BE2C (cell line): Measurements from ENCODE around the gene ENOPH1.

Source experiments
- DNase-seq: peaks from one replicate; pipeline ENCODE4 v3.0.0-alpha.2; 2020
- H3K27me3 ChIP-seq: fragments of 250-450 bp; sonication (Bioruptor Pico); 2 replicates; pipeline ENCODE4 v1.5.1; 2020; ENCODE audit warnings: mild to moderate bottlenecking
- H3K36me3 ChIP-seq: fragments of 250-450 bp; sonication (Bioruptor Pico); 2 replicates; pipeline ENCODE4 v1.5.1; 2020; ENCODE audit warnings: mild to moderate bottlenecking
- H3K4me1 ChIP-seq: fragments of 250-450 bp; sonication (Bioruptor Pico); 2 replicates; pipeline ENCODE4 v1.5.1; 2020
- H3K4me3 ChIP-seq: 2 replicates; pipeline ENCODE4 v1.5.1; 2011; ENCODE audit warnings: low read depth, low read length
- H3K9me3 ChIP-seq: fragments of 250-450 bp; sonication (Bioruptor Pico); 2 replicates; pipeline ENCODE4 v1.5.1; 2020
- CTCF ChIP-seq: IDR thresholded peaks from 2 replicates; pipeline ENCODE4 v1.5.1; 2012; ENCODE audit warnings: mild to moderate bottlenecking, low read depth, low read length

The ENOPH1 gene

GRCh38 chr4:82436780-82437179, 6.4 kb downstream of the ENOPH1 start:
- TF ChIP-seq CTCF, result no peak
- Histone ChIP-seq H3K4me1 (peaks cover 8% of the 10 kb centered on the region; the same call in 1 of the 2 replicates), H3K36me3 (peaks cover 44% of the 10 kb centered on the region), H3K4me3 (no peak overlapping the region), H3K27me3 (no peaks in the 10 kb centered on the region), H3K9me3 (no peaks in the 10 kb centered on the region)
- no peak for DNase-seq

- Histone ChIP-seq H3K4me1 (peaks cover 8% of the 10 kb centered on the region; the same call in 1 of the 2 replicates), H3K9me3 (no peaks in the 10 kb centered on the region), H3K36me3 (peaks cover 43% of the 10 kb centered on the region), H3K27me3 (no peaks in the 10 kb centered on the region), H3K4me3 (no peak overlapping the region)
- no peak for TF ChIP-seq CTCF
- DNase-seq, result no peak
These were observed 7.1 kb downstream of the ENOPH1 start for GRCh38 chr4:82437285-82438005.

- TF ChIP-seq CTCF, result no peak
- no peaks in the 10 kb centered on the region for H3K27me3 ChIP-seq
- H3K4me1 ChIP-seq, result peaks cover 8% of the 10 kb centered on the region; the same call in 1 of the 2 replicates
- no peak overlapping the region for H3K4me3 ChIP-seq
- peaks cover 36% of the 10 kb centered on the region for H3K36me3 ChIP-seq
- no peaks in the 10 kb centered on the region for H3K9me3 ChIP-seq
- DNase-seq, result no peak
These were observed 8.7 kb downstream of the ENOPH1 start for GRCh38 chr4:82439088-82439487.

- Histone ChIP-seq H3K27me3 (no peaks in the 10 kb centered on the region), H3K36me3 (peaks cover 54% of the 10 kb centered on the region), H3K4me1 (no peaks in the 10 kb centered on the region; the same call in 1 of the 2 replicates), H3K4me3 (no peak overlapping the region), H3K9me3 (no peaks in the 10 kb centered on the region)
- no peak for DNase-seq
- no peak for TF ChIP-seq CTCF
These were observed 17.5 kb downstream of the ENOPH1 start for GRCh38 chr4:82447886-82448285.

- no peak for DNase-seq
- H3K4me3 ChIP-seq, result no peak overlapping the region
- TF ChIP-seq CTCF, result no peak
- H3K27me3 ChIP-seq, result no peaks in the 10 kb centered on the region
- H3K36me3 ChIP-seq, result peaks cover 73% of the 10 kb centered on the region
- H3K9me3 ChIP-seq, result no peaks in the 10 kb centered on the region
- H3K4me1 ChIP-seq, result no peaks in the 10 kb centered on the region; the same call in 1 of the 2 replicates
These were observed 20.8 kb downstream of the ENOPH1 start for GRCh38 chr4:82450966-82451755.

DNA sequence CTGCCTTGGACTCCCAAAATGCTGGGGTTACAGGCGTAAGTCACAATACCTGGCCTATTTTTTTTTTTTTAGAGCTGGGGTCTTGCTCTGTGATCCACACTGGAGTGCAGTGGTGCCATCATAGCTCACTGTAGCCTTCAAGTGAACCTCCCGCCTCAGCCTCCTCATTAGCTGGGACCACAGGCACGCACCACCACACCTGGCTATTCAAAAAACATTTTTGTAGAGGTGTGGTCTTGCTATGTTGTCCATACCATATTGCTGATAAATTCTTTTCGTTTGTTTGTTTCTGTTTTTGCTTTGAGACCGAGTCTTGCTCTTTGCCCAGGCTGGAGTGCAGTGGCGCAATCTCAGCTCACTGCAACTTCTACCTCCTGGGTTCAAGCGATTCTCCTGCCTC, 21.6 kb downstream of the ENOPH1 start:
- H3K9me3 ChIP-seq, result no peaks in the 10 kb centered on the region
- TF ChIP-seq CTCF, result no peak
- no peak for DNase-seq
- no peak overlapping the region for H3K4me3 ChIP-seq
- no peaks in the 10 kb centered on the region; the same call in 1 of the 2 replicates for H3K4me1 ChIP-seq
- peaks cover 79% of the 10 kb centered on the region for H3K36me3 ChIP-seq
- no peaks in the 10 kb centered on the region for H3K27me3 ChIP-seq
